NCI-H1417 (cell line): Measurements from ENCODE around the gene FAM240B.

ENCODE experiments used
- DNase-seq, 3 experiments: peaks; one replicate each; lab custom pipeline; 2025; lab: John Stamatoyannopoulos, UW

Gene FAM240B

DNA sequence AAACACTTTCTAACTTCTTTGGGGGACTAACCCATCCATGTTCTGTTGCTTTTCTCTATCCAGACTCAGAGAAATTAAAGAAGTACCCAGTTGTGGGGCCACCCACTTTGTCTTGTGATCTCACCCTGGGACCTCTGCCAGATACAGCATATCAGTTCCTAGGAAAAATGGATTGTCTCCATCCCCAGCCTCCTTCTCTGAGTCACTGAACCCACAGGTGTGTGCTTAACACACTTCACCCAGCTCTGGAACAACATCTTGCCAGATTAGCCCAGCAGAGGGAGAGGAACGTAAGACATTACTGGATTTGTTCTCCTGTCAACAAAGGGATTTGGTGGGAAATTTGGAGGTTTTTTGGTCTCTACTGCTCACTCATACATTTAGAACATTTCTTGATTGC, 19.2 kb downstream of the FAM240B start:
- no peak for DNase-seq

- DNase-seq = no peak
Observed at GRCh38 chr9:38699337-38699736, 20.6 kb downstream of the FAM240B start.

- peak in 2 of 3 experiments; percentile 14 to 75 for DNase-seq
Observed at GRCh38 chr9:38697776-38698300, 22.1 kb downstream of the FAM240B start.

GRCh38 chr9:38696999-38697398, 22.9 kb downstream of the FAM240B start:
- DNase-seq = no peak

GRCh38 chr9:38694676-38695075, 25.3 kb downstream of the FAM240B start:
- DNase-seq = no peak

DNA sequence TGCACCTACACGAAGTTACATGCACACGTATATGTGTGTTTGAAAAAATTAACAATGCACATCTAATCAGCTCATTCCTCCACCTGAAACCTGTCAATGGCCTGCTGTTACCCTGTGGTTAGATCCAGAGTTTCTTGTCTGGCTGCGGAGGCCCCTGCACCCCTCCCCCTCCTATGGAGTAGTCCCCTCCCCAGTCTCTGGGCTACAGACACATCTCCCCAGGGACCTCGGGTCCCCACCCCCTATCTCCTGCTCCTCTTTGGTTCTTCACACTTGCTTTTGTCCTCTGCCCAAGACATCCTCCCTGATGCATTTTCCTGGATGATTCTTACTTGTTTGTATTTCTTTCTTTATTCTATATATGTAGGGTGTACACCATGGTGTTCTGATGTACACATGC, 27.2 kb downstream of the FAM240B start:
- DNase-seq = no peak

GRCh38 chr9:38690574-38690973, 29.4 kb downstream of the FAM240B start:
- DNase-seq = no peak

DNA sequence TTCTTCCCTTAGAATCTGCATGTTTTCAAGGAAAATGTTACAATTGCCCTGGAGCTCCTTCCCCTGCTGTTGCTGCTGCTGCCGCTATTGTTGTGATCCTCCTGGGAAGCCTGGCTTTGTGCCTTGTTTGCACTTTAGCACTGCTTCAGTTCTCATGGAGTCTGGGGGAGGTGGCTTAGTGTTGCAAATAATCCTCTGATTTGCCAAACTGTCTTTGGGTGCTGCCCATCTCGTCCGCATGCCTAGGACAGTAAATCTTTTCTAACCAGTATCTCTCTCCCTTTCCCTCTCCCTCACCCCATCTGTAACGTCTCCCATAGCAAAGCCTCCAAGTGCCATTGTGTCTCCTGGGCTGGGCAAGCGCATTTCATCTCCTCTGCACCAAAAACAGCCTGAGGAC, 30.3 kb downstream of the FAM240B start:
- peak; percentile 8 to 65 (median 15) for DNase-seq

DNA sequence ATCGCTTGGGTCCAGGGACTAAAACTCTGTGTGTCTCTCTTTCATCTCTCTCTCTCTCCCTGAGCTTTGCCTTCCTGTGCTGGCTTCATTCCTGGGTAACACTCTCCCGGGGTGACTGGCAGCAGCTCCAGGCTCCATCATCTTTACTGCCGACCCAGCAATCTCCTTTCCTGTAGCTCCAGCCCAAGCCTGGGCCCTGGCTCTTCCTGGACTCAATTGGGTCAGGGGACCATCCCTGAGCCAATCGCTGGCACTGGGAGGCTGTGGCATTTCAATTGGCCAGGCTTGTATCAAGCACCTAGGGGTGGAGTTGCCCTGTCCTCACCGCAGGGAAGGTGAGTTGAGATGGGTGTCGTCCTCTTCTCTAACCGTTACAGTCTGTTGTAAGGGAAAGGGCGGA, 31.9 kb downstream of the FAM240B start:
- DNase-seq = no peak

DNA sequence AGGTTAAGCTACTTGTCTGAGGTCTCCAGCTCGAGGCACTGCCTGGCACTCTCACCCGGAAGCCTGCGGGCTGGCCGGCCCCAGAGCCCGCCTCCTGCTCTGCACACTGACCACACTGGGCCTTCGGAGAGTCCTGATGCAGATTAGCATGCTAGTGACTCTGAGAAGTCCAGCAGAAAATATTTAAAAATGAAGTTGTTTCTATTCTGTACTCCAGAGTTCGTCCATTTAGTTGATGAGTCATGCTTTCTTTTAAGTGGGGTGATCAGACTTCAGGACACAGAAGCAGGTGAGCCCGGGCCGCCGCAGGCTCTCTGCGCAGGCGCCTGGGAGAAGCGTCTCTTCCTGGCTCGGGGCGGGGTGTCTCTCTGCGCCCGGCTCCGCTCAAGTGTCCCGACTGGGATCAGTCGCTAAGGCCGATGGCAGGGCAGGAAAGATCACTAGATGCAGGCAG, 32.5 kb downstream of the FAM240B start:
- DNase-seq = peak in 1 of 3 experiments; percentile 25

GRCh38 chr9:38686933-38687332, 33.0 kb downstream of the FAM240B start:
- DNase-seq = no peak

DNA sequence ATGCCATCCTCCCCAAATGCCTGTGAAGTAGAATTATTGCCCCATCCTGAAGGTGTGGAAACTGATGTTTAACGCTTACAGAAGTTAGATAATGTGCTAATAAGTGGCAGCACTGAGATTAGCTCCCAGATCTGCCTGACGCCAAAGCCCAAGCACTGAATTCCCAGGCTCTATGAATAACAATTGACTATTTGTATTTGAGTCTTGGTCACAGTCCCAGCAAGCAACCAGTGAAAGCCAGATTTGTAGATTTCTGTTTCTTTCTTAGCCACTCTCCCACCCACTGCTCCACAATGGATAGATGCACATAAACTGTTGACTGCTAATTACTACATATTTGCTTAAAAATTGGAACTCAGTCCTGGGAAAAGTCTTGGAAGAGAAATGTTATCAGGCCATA, 34.4 kb downstream of the FAM240B start:
- DNase-seq = no peak

- DNase-seq = no peak
Observed at GRCh38 chr9:38683336-38683735, 36.6 kb downstream of the FAM240B start.

DNA sequence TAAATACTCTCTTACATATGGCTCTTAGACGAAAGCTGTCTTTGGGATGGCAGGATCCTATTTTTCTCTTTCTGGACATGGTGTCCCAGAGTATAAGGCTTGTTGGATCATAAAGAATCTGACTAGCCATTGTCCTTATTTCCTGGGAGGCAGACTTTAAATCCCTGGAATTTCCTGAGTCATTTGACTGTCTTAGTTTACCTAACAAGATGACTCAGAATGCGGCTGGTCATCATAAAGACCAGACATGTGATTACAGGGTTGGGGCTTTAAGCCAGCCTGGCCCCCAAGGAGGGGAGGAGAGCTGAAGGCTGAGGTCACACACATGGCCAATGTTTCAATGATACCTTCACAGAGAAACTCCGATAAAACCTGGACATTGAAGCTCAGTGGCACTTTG, 37.2 kb downstream of the FAM240B start:
- no peak for DNase-seq

DNA sequence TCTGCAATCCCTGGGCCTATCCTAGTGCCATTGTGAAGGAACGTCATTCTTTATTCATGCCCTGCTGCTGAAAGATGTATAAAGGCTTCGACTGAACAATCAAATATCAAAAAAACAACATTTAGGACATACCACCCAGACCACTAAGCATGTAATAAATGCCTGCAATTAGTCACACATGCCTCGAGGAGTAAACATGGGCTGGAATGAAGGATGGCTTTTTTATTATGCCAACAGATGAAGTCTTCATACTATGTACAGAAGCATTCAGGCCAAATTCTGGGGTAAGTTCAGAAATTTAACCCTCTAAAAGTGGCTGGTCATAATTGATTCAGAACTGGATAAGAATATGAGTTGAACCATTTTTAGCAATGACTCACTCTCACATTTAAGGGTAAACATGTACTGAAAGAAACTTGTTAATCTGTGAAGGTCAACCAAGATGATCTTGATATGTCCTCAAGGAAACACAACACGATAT, 38.1 kb downstream of the FAM240B start:
- no peak for DNase-seq

- DNase-seq = no peak
Observed at GRCh38 chr9:38680837-38681445, 39.0 kb downstream of the FAM240B start.

DNA sequence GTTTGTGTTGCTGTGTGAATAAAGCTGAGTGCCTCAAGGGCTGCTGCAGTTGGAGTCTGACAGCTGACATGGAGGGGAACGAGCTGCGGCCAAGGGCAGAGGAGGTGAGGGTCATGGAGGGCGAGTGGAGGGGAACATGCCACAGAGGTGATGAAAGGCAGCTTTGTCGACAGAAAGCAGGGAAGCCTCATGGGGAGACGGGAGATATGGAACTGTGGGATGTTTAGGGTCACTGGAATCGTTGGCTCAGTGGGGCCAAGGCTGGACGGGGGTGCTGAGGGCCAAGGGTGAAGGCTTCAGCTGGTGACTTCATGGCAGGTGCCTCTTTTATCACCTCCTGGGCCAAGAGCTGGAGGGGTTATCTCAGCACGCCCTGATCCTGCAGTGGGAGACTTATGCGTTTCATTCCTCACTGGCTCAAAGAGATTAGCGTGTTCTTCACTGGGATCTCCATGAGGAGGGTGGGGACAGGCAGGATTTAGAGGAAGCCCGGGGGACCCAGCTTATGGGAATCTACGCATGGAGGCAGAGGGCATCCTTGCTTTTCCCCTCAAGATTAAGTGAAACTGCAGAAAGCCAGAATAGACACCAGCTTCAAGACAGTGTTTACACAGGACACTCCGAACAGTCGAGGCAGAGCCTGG, 42.2 kb downstream of the FAM240B start:
- no peak for DNase-seq

GRCh38 chr9:38675831-38676230, 44.1 kb downstream of the FAM240B start:
- no peak for DNase-seq

- DNase-seq = no peak
Observed at GRCh38 chr9:38675211-38675610, 44.7 kb downstream of the FAM240B start.

GRCh38 chr9:38673399-38674193, 46.3 kb downstream of the FAM240B start:
- DNase-seq = no peak

DNA sequence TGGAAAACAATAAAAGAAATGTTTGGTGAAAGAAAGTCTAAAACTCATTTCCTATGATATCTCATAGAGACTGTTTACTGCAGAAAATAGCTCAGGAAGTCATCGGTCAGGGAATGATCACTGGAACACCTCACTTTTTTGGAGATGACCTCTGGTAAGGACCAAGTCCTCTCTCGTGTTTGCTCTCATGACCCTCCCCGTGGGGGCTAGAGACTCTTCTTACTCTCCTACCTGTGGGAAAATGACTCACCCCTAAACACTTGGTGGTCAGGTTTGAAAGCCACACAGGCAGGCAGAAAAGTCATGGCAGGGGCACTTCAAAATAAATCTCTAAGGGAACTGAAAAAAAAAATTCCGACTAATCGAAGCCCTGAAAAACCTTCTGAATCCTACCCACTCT, 48.2 kb downstream of the FAM240B start:
- DNase-seq = no peak

GRCh38 chr9:38671372-38671731, 48.6 kb downstream of the FAM240B start:
- DNase-seq = peak in 2 of 3 experiments; percentile 19 to 27
